ENCODE results near the gene USP4.
"Not testable (repeated sequence)": the region's sequence is repeated elsewhere in the genome, so short reads cannot be mapped to it uniquely, and the experiment has no call there.

USP4 gene

DNA sequence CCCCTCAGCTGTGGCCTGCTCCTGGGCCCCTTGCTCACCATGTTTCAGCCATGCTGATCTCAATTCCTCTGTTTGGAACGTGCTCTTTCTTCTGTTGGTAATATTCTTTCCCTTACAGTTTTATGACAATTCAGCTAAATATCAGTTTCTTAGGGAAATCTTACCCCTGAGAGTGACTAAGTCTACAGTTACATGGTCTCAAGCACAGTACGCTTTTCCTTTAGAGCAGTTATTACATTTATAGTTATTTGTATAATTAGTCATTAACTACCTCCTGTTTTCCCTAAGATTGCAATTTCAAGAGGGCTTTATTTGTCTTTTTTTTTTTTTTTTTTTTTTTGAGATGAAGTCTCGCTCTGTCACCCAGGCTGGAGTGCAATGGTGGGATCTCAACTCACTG is 86.3 kb downstream of the USP4 start:
- peaks cover 3% of the 10 kb centered on the region for H3K4me1 ChIP-seq (ENCODE audit: low read length)
- no peaks in the 10 kb centered on the region for H3K27me3 ChIP-seq (replicated peaks; ENCODE audit: insufficient read depth, low read length)
- DNase-seq, result no peak
- no peak overlapping the region for H3K27ac ChIP-seq (ENCODE audit: low read length)
- H3F3A ChIP-seq (ENCODE audit: insufficient read depth, low read length), result 0 out of 2 replicates have a peak, but pooled peaks cover 5% of the 10 kb centered on the region
- H3K9me3 ChIP-seq (replicated peaks; ENCODE audit: insufficient read depth, low read length), result no peaks in the 10 kb centered on the region
- TF ChIP-seq EZH2 (optimal IDR thresholded peaks at IDR 0.05; ENCODE audit: low read depth, low read length), result no peak
- TF ChIP-seq EZH2phosphoT487 (IDR thresholded peaks at IDR 0.05; ENCODE audit: low read length), result no peak
- TF ChIP-seq, protein P1, sequence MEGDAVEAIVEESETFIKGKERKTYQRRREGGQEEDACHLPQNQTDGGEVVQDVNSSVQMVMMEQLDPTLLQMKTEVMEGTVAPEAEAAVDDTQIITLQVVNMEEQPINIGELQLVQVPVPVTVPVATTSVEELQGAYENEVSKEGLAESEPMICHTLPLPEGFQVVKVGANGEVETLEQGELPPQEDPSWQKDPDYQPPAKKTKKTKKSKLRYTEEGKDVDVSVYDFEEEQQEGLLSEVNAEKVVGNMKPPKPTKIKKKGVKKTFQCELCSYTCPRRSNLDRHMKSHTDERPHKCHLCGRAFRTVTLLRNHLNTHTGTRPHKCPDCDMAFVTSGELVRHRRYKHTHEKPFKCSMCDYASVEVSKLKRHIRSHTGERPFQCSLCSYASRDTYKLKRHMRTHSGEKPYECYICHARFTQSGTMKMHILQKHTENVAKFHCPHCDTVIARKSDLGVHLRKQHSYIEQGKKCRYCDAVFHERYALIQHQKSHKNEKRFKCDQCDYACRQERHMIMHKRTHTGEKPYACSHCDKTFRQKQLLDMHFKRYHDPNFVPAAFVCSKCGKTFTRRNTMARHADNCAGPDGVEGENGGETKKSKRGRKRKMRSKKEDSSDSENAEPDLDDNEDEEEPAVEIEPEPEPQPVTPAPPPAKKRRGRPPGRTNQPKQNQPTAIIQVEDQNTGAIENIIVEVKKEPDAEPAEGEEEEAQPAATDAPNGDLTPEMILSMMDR (IDR thresholded peaks at IDR 0.05; ENCODE audit: low read length), result no peak
- H3K4me2 ChIP-seq (ENCODE audit: low read depth, low read length), result no peak overlapping the region
- no peak overlapping the region for H3K9ac ChIP-seq (ENCODE audit: low read length)
- no peak overlapping the region for H2AFZ ChIP-seq (ENCODE audit: low read length)
- H3K9me2 ChIP-seq (replicated peaks; ENCODE audit: insufficient read depth, low read length), result no peaks in the 10 kb centered on the region
- no peaks in the 10 kb centered on the region for H3K36me3 ChIP-seq (replicated peaks; ENCODE audit: insufficient read depth, low read length)
- no peak overlapping the region for H3K4me3 ChIP-seq (ENCODE audit: low read length)
- H4K20me1 ChIP-seq (ENCODE audit: insufficient read depth, low read length), result no peaks in the 10 kb centered on the region
- H3K79me2 ChIP-seq (ENCODE audit: low read length), result no peaks in the 10 kb centered on the region

DNA sequence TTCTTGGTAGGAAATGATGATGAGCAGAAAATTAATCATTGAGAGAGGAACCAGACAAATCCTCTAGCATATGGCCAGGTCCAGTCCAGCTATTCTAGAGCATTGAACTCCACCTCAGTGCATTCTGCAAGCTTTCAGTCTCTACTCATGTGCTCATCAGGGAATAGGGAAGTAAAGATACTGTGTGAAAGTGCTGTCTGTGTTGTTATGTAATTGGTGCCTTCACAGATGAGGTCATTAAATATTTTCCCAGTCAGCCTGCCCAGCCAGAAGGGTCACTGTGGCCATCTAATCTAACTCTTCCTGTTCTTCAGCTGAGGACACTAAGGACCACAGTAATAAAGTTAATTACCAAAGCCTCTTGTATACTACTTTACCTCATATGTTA is 91.0 kb downstream of the USP4 start:
- Histone ChIP-seq H3K27ac (ENCODE audit: low read length) (peak overlapping the region; percentile 54; the same call in 1 of the 2 replicates), H3K27me3 (replicated peaks; ENCODE audit: insufficient read depth, low read length) (no peaks in the 10 kb centered on the region), H3K9ac (ENCODE audit: low read length) (0 out of 2 replicates have a peak overlapping the region, but pooled peaks have one; percentile 21), H3K79me2 (ENCODE audit: low read length) (no peaks in the 10 kb centered on the region), H3K4me3 (ENCODE audit: low read length) (peak overlapping the region; percentile 24; the same call in 1 of the 2 replicates), H3K4me1 (ENCODE audit: low read length) (peaks cover 14% of the 10 kb centered on the region), H4K20me1 (ENCODE audit: insufficient read depth, low read length) (no peaks in the 10 kb centered on the region), H3K4me2 (ENCODE audit: low read depth, low read length) (peak overlapping the region; percentile 49), H2AFZ (ENCODE audit: low read length) (peak overlapping the region; percentile 27), H3K9me2 (replicated peaks; ENCODE audit: insufficient read depth, low read length) (no peaks in the 10 kb centered on the region), H3K9me3 (replicated peaks; ENCODE audit: insufficient read depth, low read length) (no peaks in the 10 kb centered on the region), H3F3A (ENCODE audit: insufficient read depth, low read length) (peaks cover 9% of the 10 kb centered on the region; the same call in 1 of the 2 replicates), H3K36me3 (replicated peaks; ENCODE audit: insufficient read depth, low read length) (no peaks in the 10 kb centered on the region)
- TF ChIP-seq EZH2 (optimal IDR thresholded peaks at IDR 0.05; ENCODE audit: low read depth, low read length), result no peak
- TF ChIP-seq, protein P1 (IDR thresholded peaks at IDR 0.05; ENCODE audit: low read length), result no peak
- TF ChIP-seq EZH2phosphoT487 (IDR thresholded peaks at IDR 0.05; ENCODE audit: low read length), result no peak
- peak; percentile 15 for DNase-seq

DNA sequence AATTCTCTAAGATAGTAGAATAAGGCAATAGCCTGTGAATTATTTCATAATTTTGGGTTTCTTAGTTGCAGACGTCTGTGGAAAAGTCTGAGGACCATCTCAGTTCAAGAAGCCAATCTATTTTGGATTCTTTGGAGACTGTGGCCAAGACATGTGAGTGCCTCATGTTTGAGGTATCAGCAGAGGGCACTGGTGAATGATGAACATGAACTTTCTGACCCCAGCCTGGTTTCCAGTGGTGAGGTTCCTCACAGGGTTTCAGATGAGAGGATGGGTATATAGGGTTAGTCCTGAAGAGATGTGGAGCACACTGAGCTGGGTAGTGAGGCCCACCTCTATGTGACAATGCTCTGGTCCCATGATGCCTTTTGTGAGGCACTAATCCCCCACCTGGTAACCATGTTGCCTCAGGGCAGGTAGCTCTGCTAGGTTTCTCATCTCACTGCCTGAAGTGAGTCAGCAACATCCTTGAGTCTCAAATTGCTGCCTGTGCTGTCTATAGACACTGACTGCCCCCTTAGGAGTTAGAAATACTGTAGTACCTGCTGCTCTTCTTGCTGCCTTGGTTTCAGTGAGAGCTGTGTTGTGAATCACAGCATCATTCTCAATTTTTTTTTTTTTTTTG is 95.2 kb downstream of the USP4 start:
- H3K79me2 ChIP-seq (ENCODE audit: low read length), result no peaks in the 10 kb centered on the region
- TF ChIP-seq EZH2phosphoT487 (IDR thresholded peaks at IDR 0.05; ENCODE audit: low read length), result no peak
- TF ChIP-seq, protein P1 (IDR thresholded peaks at IDR 0.05; ENCODE audit: low read length), result peak; percentile 30
- no peak for TF ChIP-seq EZH2 (optimal IDR thresholded peaks at IDR 0.05; ENCODE audit: low read depth, low read length)
- no peaks in the 10 kb centered on the region for H3K9me2 ChIP-seq (replicated peaks; ENCODE audit: insufficient read depth, low read length)
- no peak overlapping the region; the same call in 1 of the 2 replicates for H3K4me3 ChIP-seq (ENCODE audit: low read length)
- H3F3A ChIP-seq (ENCODE audit: insufficient read depth, low read length), result peaks cover 9% of the 10 kb centered on the region; the same call in 1 of the 2 replicates
- peak overlapping the region; percentile 29; the same call in 1 of the 2 replicates for H2AFZ ChIP-seq (ENCODE audit: low read length)
- peaks cover 14% of the 10 kb centered on the region for H3K4me1 ChIP-seq (ENCODE audit: low read length)
- no peak overlapping the region for H3K9ac ChIP-seq (ENCODE audit: low read length)
- no peaks in the 10 kb centered on the region for H3K27me3 ChIP-seq (replicated peaks; ENCODE audit: insufficient read depth, low read length)
- H3K27ac ChIP-seq (ENCODE audit: low read length), result peak overlapping the region; percentile 58; the same call in 1 of the 2 replicates
- H4K20me1 ChIP-seq (ENCODE audit: insufficient read depth, low read length), result no peaks in the 10 kb centered on the region
- no peaks in the 10 kb centered on the region for H3K9me3 ChIP-seq (replicated peaks; ENCODE audit: insufficient read depth, low read length)
- DNase-seq, result peak; percentile 65
- H3K4me2 ChIP-seq (ENCODE audit: low read depth, low read length), result peak overlapping the region; percentile 7; the same call in 1 of the 2 replicates
- no peaks in the 10 kb centered on the region for H3K36me3 ChIP-seq (replicated peaks; ENCODE audit: insufficient read depth, low read length)

DNA sequence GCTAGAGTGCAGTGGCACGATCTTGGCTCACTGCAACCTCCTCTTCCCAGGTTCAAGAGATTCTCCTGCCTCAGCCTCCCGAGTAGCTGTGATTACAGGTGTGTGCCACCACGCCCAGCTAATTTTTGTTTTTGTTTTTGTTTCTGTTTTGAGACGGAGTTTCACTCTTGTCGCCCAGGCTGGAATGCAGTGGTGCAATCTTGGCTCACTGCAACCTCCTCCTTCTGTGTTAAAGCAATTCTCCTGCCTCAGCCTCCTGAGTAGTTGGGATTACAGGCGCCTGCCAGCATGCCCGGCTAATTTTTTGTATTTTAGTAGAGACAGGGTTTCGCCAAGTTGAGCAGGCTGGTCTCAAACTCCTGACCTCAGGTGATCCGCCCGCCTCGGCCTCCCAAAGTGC is 99.8 kb downstream of the USP4 start:
- H3K4me1 ChIP-seq (ENCODE audit: low read length); H3F3A ChIP-seq (ENCODE audit: insufficient read depth, low read length); H3K4me2 ChIP-seq (ENCODE audit: low read depth, low read length): not testable (repeated sequence)

More for the DNA sequence above, 99.8 kb downstream of the USP4 start:
- not testable (repeated sequence) for H3K9me3 ChIP-seq (replicated peaks; ENCODE audit: insufficient read depth, low read length); H3K9me2 ChIP-seq (replicated peaks; ENCODE audit: insufficient read depth, low read length); H4K20me1 ChIP-seq (ENCODE audit: insufficient read depth, low read length); H3K27ac ChIP-seq (ENCODE audit: low read length); H3K4me3 ChIP-seq (ENCODE audit: low read length); H3K79me2 ChIP-seq (ENCODE audit: low read length); H3K27me3 ChIP-seq (replicated peaks; ENCODE audit: insufficient read depth, low read length); H3K36me3 ChIP-seq (replicated peaks; ENCODE audit: insufficient read depth, low read length); H2AFZ ChIP-seq (ENCODE audit: low read length); DNase-seq; H3K9ac ChIP-seq (ENCODE audit: low read length)
